HUDEP-2 (cell line): ENCODE results near the gene DNMT3A.
"Not testable (repeated sequence)": the region's sequence is repeated elsewhere in the genome, so short reads cannot be mapped to it uniquely, and the experiment has no call there.

Experiments used
- DNase-seq, 76 experiments: peaks; one replicate each; lab custom pipeline; 2025; ENCODE audit not compliant: unreplicated experiment in 76 of 76; lab: John Stamatoyannopoulos, UW

DNMT3A gene

GRCh38 chr2:25290811-25291495 is 50.8 kb downstream of the DNMT3A start:
- peak in 9 of 76 experiments; percentile 19 to 49 (median 31) for DNase-seq

DNA sequence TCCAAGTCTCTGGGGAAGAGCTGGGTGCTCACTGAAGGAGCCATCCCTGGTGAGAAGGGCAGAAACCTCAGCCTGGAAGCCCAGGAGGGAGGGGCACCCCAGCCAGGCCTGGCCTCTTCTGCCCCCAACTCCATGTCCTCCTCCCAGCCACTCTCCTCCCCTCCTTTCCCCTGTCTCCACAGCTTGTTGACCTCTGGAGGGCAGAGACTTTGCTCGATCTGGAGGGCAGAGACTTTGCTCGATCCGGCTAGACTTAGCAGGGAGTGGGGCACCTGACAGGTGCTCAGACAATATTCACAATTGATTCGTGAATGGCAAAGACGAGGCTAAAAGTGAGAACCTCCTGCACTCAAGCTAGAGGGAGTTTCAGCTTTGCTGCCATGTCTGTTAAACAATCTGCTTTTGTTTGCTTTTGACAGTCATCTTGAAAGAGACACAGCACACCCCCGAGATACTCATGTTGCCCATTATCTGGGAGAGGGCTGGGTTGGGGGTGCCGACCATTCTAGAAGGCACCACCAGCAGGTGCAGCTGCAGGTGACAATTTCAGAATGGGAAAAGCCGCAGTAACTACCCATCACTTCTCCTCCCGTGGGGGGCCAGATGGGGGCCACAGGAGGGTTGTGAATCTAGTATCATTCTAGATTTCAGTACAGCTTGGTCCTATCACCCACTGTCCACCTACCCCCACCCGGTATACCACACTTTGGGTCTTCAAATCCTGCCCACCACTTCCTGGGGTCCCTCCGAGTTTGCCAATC is 54.8 kb downstream of the DNMT3A start:
- no peak for DNase-seq

GRCh38 chr2:25286025-25286400 is 55.7 kb downstream of the DNMT3A start:
- no peak for DNase-seq

DNA sequence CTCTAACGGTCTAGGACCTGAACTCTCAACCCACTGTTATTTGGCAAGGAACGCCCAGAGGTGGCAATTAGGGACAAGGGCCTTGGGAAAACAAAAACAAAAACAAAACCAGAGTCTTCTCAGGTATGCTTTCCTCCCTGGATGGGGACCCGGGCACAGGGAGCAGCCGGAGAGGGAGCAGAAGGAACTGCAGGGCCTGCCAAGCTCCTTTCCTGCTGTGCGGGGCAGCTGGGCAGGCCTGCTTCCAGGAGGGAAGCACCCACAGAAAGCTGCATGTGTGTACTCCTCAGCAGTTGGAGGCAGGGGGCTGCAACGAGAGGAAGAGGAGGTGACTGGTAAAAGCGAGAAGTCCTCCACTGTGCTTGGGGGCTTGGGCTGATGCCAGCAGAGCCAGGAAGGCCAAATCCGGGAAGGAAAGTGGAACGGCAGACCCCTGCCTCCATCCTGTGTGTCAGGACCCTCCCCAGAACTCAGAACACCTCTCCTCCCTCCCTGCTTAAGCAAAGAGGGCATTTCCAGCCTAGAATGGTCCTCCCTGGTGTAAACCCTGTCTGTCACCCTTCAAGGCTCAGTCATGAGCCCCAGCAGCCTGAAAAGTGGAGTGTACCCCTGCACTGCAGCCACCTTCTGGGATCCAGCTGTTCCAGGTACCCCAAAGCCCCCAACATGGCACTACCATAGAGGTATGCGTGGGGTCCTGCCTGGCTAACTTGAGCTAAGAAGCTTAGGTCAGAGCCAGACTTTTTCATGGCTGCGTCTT is 56.3 kb downstream of the DNMT3A start:
- no peak for DNase-seq

- no peak for DNase-seq
Measured at GRCh38 chr2:25284756-25285155, 57.0 kb downstream of the DNMT3A start.

- no peak for DNase-seq
Measured at GRCh38 chr2:25283921-25284320, 57.8 kb downstream of the DNMT3A start.

GRCh38 chr2:25281941-25282340 is 59.8 kb downstream of the DNMT3A start:
- DNase-seq, result no peak

DNA sequence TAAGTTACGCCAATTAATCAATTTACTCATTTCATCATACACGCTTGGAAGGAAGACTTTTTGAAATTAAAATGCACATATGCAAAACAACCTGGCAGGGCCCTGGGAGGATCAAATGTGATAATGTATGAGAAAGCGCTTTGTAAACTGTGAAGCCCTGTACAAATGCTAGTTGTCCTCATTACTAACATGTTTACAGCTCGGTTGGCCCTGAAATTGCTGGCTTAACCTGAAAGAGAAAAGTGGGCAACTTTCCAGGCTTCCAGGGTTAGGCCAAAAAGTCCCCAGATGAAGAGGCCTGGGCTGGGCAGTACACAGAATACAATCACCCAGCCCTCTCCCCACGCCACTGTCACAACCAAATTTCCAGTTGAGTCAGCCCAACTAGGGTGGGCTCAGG is 60.2 kb downstream of the DNMT3A start:
- DNase-seq, result peak in 6 of 76 experiments; percentile 4 to 28 (median 12)

- DNase-seq, result no peak
Measured at GRCh38 chr2:25280051-25280687, 61.6 kb downstream of the DNMT3A start.

GRCh38 chr2:25279091-25279651 is 62.6 kb downstream of the DNMT3A start:
- DNase-seq, result peak in 73 of 76 experiments; percentile 5 to 81 (median 58)

- peak in 3 of 76 experiments; percentile 11 to 28 (median 18) for DNase-seq
Measured at GRCh38 chr2:25276569-25277465, 64.9 kb downstream of the DNMT3A start.

DNA sequence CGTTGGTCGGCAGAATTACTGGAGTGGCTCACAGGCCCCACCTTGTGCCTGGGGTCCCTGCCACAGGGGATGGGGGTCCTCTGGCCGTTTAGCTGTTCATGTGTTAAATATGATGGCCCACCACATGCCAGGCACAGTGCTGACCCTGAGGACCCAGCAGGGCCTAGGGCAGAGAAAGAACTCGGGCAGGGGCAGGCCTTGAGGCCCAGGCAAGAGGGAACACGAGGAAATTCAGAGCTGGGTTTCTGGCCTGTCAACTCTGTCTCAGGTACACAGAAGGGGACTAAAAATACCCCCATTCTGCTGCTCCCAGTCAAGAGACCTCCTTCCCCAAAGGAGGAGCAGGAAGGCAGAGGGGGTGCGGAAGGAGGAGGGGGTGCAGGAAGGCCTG is 66.2 kb downstream of the DNMT3A start:
- DNase-seq, result no peak

DNA sequence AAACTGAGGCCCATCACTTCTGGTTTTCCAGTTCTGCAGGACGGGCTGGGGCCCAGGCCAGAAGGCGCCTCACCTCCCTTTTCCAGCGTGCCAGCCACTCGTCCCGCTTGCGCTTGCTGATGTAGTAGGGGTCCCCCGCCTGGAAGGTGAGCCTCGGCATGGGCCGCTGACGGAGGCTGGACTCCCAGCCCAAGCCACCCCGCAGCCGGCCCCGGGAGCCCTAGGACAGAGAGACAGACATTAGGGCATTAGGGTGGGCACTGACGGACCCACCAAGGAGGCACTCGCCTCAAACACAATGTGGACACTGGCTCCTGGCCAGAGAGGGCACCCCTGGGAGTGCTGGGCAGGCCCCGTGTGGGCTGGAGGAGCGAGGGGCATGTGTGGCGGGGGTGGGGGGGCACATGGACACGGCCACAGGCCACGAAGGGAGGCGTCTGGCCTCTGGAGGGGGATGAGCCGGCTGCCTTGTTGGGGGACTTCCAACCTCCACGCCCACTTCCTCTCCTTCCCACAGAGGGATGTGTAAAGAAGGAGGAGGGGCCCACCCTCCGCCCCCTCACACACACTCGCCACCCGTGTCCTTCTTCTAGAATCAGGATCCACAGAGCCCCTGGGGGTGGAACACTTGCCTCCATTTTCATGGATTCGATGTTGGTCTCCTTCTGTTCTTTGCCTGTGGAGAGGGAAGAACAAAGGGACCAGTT is 66.7 kb downstream of the DNMT3A start:
- DNase-seq, result no peak

DNA sequence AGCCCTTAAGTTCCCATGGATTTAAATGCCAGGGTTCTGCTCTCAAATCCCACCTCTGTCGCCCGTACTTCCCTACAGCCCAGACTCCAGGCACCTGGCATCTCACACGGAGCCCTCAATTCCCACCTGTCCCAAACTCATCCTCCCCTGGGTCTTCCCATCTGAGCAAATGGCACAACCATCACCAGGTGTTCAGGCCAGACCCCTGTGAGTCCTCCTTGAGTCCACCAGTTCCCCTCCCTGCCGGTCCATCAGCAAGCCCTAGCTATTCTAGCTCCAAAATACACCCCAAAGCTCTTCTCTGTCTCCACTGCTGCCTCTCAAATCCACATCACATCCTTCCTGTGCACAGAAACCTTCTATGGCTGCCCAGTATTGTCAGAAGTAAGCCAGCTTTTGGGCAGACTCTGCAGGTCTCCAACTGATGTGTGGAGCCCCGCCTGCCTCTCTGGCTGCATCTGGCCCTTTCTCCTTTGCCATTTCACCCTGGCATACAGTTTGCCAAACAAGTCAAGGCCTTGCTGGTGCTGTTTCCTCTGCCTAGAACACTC is 67.7 kb downstream of the DNMT3A start:
- DNase-seq, result no peak

GRCh38 chr2:25272705-25273104 is 69.0 kb downstream of the DNMT3A start:
- not testable (repeated sequence) for DNase-seq

- DNase-seq, result no peak
Measured at GRCh38 chr2:25270061-25270460, 71.7 kb downstream of the DNMT3A start.

- no peak for DNase-seq
Measured at GRCh38 chr2:25269233-25269632, 72.5 kb downstream of the DNMT3A start.

GRCh38 chr2:25268139-25268538 is 73.6 kb downstream of the DNMT3A start:
- DNase-seq, result no peak

GRCh38 chr2:25266399-25266798 is 75.3 kb downstream of the DNMT3A start:
- no peak for DNase-seq
